ENCODE data around the gene ARHGAP5.

Gene ARHGAP5

DNA sequence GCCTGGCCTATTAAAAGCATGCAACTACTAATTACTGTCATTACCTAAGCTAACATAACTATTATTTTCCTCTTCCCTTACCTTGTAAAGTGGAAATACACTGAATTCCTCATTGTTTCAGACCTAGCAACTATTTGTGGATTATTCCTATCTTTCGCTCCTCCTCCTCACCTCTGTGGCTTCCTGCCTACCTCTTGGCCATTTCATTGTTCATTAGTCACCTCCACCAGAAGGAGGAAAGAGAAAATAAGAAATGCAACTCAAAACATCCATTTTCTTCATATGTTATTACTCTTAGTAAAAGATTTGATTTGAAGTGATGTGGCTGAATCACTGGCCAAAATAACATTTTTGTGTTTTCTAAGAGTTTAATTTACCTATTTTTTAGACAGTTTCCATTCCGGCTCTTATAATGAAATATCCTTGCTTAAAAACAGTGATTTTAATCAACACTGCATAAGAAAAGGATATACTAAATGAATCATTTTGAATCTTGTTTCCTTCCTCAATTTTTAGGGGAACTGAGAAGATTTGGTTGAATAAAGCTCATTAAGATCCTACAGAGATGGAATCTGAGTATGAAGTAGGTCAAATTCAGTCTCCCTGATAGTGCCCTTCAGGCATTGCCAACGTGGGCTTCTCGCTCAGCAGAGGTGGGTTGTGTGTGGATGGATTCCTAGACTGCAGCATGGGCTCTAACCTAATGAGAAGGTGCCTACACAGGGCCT lies 27.6 kb upstream of the ARHGAP5 start:
- peak overlapping the region in 2 of 10 experiments; percentile 4 to 10; a peak in 2 of 20 replicates for H3K4me3 ChIP-seq
- no peaks in the 10 kb centered on the region for H3K36me3 ChIP-seq
- H3K4me1 ChIP-seq = peaks cover 13 to 46% (median 31%) of the 10 kb centered on the region in 10 experiments; a peak in 19 of 20 replicates
- H3K9me3 ChIP-seq (replicated peaks in 1 of 11) = peaks cover 4 to 8% (median 4%) of the 10 kb centered on the region in 11 experiments; a peak in 17 of 22 replicates
- H4K20me1 ChIP-seq = no peaks in the 10 kb centered on the region
- H3K4me2 ChIP-seq = peak overlapping the region; percentile 6 to 92 (median 71)
- TF ChIP-seq Cebpa-rat (IDR thresholded peaks at IDR 0.05) = no peak
- peak overlapping the region in 3 of 11 experiments; percentile 18 to 28 (median 19); a peak in 2 of 22 replicates for H3K9ac ChIP-seq
- H3K27me3 ChIP-seq = no peaks in the 10 kb centered on the region
- H3K27ac ChIP-seq = peak overlapping the region in 8 of 11 experiments; percentile 38 to 65 (median 48); a peak in 13 of 22 replicates

DNA sequence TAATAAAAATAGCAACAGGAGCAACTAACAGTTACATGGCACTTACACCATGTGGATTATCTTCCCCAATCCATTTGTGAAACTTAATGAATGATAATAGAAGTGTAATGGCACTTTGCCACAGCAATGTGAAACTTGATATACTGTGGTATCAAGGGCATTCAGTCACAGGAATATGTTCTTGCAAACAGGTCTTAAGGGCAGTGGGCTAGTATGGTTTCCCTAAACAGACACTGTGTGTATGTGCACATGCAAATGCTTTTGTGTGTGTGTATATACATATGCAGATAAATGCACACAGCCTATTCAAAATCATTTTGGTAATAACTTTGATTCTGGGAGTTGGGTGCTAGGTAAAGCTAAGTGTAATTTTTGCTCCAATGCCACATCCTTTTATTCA lies 26.2 kb upstream of the ARHGAP5 start:
- no peak for TF ChIP-seq Cebpa-rat (IDR thresholded peaks at IDR 0.05)

DNA sequence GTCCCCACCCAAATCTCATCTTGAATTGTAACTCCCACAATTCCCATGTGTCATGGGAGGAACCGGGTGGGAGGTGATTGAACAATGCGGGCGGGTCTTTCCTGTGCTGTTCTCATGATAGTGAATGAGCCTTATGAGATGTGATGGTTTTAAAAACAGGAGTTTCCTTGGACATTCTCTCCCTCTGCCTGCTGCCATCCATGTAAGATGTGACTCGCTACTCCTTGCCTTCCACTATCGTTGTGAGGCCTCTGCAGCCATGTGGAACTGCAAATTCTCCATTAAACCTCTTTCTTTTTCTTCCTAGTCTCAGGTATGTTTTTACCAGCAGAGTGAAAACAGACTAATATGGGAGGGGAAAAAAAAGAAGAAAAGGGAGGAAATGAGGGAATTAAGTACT lies 22.6 kb upstream of the ARHGAP5 start:
- Histone ChIP-seq H3K36me3 (no peaks in the 10 kb centered on the region), H3K9ac (no peak overlapping the region), H3K9me3 (replicated peaks in 1 of 11) (peaks cover 6 to 16% (median 7%) of the 10 kb centered on the region in 11 experiments; a peak in 17 of 22 replicates), H3K27ac (no peak overlapping the region), H3K27me3 (no peaks in the 10 kb centered on the region), H4K20me1 (no peaks in the 10 kb centered on the region), H3K4me2 (no peak overlapping the region), H3K4me1 (peaks cover 6 to 18% (median 9%) of the 10 kb centered on the region in 10 experiments; a peak in 19 of 20 replicates), H3K4me3 (no peak overlapping the region)
- no peak for TF ChIP-seq Cebpa-rat (IDR thresholded peaks at IDR 0.05)

More for the DNA sequence above, 26.2 kb upstream of the ARHGAP5 start:
- Histone ChIP-seq H3K9me3 (replicated peaks in 1 of 11) (peaks cover 6 to 16% (median 7%) of the 10 kb centered on the region in 11 experiments; a peak in 17 of 22 replicates), H3K4me2 (peak overlapping the region in 3 of 11 experiments; percentile 89 to 92 (median 90); a peak in 4 of 22 replicates), H4K20me1 (no peaks in the 10 kb centered on the region), H3K27me3 (no peaks in the 10 kb centered on the region), H3K36me3 (no peaks in the 10 kb centered on the region), H3K27ac (no peak overlapping the region), H3K4me1 (peaks cover 13 to 43% (median 31%) of the 10 kb centered on the region in 10 experiments; a peak in 19 of 20 replicates), H3K9ac (no peak overlapping the region), H3K4me3 (no peak overlapping the region)

DNA sequence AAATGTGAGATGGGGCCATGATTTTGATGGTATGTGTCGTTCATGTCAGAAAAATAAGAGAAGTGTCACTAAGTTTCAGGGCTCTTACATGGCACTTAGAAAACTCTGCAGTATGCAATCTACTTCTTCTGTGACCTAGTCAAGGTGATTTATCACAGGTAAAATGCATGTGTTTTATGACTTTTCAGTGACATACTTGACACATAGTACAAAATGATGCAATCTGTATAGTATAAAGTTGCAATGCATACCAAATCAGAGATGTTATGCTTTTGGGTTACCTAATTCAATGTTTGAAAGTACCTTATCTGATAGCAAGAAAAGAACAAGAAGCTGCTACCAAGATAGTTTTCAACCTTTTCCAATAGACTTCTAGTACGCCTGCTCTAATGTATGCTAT lies 21.9 kb upstream of the ARHGAP5 start:
- Histone ChIP-seq H3K27ac (no peak overlapping the region), H3K9me3 (replicated peaks in 1 of 11) (peaks cover 6 to 16% (median 7%) of the 10 kb centered on the region in 11 experiments; a peak in 17 of 22 replicates), H3K4me3 (no peak overlapping the region), H3K9ac (no peak overlapping the region), H3K36me3 (no peaks in the 10 kb centered on the region), H4K20me1 (no peaks in the 10 kb centered on the region), H3K4me1 (peaks cover under 1 to 11% (median 3%) of the 10 kb centered on the region in 10 experiments; a peak in 18 of 20 replicates), H3K4me2 (no peak overlapping the region), H3K27me3 (no peaks in the 10 kb centered on the region)
- TF ChIP-seq Cebpa-rat (IDR thresholded peaks at IDR 0.05) = no peak

DNA sequence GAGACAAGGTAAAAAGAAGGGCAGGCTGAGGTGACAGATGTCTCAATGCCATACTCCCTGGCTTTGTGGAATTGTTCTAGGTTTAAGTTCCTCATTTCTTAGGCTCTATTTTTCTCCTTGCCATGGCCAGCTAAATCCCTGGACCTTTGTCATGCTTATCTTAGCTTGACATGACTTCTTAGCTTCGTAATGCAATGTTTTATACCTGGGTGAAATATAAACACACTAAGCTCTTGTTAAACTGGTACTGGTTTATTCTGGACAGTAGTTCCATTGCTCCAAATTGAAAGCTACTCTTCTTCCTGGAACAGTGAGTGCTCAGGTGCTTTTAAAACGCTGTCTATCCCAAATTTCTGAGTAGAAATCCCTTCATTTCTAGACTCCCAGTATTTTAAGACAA lies 17.4 kb upstream of the ARHGAP5 start:
- Histone ChIP-seq H3K9me3 (replicated peaks in 1 of 11) (peaks cover under 1 to 7% (median under 1%) of the 10 kb centered on the region in 11 experiments; a peak in 15 of 22 replicates), H3K4me2 (no peak overlapping the region), H3K27me3 (no peaks in the 10 kb centered on the region), H3K9ac (no peak overlapping the region), H4K20me1 (no peaks in the 10 kb centered on the region), H3K4me3 (no peak overlapping the region), H3K4me1 (no peaks in the 10 kb centered on the region), H3K36me3 (no peaks in the 10 kb centered on the region), H3K27ac (no peak overlapping the region)
- no peak for TF ChIP-seq Cebpa-rat (IDR thresholded peaks at IDR 0.05)

DNA sequence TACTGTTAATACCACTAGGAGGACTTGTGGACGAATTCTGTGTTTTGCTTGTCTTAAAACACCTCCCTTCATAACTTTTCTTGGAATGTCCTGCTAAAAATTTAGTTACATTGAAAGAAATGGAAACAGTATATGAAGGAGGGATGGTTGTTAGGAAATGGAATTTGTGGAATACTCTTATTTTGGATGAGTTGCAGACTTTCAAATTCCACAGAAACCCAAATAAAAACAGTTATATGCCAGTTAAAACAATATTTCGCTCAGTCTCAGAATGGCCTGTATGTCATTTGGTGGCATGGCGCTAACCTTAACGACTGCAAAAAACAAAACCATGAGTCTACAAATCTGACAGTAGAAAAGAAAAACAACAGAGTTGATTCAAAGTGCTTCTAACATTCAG lies 12.2 kb upstream of the ARHGAP5 start:
- Histone ChIP-seq H3K9me3 (replicated peaks in 1 of 11) (no peaks in the 10 kb centered on the region), H4K20me1 (no peaks in the 10 kb centered on the region), H3K27me3 (no peaks in the 10 kb centered on the region), H3K4me2 (no peak overlapping the region), H3K9ac (no peak overlapping the region), H3K27ac (no peak overlapping the region), H3K36me3 (no peaks in the 10 kb centered on the region), H3K4me3 (no peak overlapping the region), H3K4me1 (no peaks in the 10 kb centered on the region)
- no peak for TF ChIP-seq Cebpa-rat (IDR thresholded peaks at IDR 0.05)

DNA sequence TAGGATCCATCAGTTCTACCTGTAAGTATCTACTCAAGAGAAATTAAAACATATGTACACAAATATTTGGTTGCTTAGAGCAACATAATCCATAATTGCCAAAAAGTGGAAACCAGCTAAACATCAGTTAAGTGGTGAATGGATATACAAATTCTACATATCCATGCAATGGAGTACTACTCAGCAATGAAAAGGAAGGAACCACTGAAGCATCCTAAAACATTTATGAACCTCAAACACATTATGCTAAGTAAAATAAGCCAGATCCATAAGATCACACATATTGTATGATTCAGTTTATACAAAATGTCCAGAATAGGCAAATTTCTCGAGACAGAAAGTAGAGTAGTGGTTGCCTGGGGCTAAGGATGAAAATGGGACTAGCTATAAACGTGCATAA lies 8.4 kb upstream of the ARHGAP5 start:
- Histone ChIP-seq H3K4me3 (no peak overlapping the region), H3K27ac (no peak overlapping the region), H3K36me3 (no peaks in the 10 kb centered on the region), H3K9me3 (replicated peaks in 1 of 11) (no peaks in the 10 kb centered on the region), H3K27me3 (no peaks in the 10 kb centered on the region), H3K9ac (no peak overlapping the region), H3K4me1 (peaks cover 0 to 10% (median 0%) of the 10 kb centered on the region in 10 experiments; a peak in 3 of 20 replicates), H3K4me2 (no peak overlapping the region), H4K20me1 (no peaks in the 10 kb centered on the region)
- TF ChIP-seq Cebpa-rat (IDR thresholded peaks at IDR 0.05) = no peak

DNA sequence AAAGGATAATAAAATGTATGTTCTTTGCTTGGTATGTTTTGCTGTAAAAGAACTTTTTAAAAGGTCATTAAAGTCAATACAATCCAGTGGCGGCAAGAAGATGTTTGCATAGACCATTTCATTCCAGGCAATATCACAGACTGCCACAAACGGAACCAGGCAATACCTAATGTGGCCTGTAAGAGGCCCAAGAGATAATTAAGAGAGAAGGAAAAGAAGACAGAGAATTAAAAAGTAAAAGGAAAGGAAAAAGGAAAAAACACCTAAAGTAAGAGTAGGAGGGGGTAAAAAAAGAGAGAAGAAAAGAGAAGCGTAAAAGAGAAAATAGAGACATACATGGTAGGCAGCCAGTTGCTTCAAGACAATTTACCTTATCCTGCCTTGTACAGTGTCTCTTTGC lies 6.8 kb upstream of the ARHGAP5 start:
- Histone ChIP-seq H3K9me3 (replicated peaks in 1 of 11) (no peaks in the 10 kb centered on the region), H3K27ac (no peak overlapping the region), H3K4me3 (no peak overlapping the region), H3K4me1 (peaks cover 5 to 25% (median 6%) of the 10 kb centered on the region in 10 experiments), H4K20me1 (no peaks in the 10 kb centered on the region), H3K27me3 (no peaks in the 10 kb centered on the region), H3K36me3 (no peaks in the 10 kb centered on the region), H3K9ac (no peak overlapping the region), H3K4me2 (no peak overlapping the region)
- TF ChIP-seq Cebpa-rat (IDR thresholded peaks at IDR 0.05) = no peak

DNA sequence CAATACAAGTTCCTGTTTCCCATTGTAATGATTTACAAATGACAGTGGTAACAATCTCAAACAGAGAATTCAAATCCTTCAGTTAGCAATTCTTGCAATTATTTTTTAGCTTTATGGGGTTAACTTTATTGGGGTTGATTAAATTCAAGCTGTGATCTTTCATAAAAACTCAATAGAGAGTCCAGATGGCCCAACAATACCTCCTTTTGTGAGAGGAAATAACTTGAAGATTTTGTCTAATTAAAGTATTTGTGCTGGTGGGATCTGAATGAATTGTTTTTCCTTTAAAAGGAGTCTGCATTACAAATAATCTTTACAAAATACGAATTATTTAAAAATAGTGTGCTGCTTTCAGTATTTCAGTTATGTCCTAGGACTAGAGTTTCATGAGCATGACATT lies 4.4 kb upstream of the ARHGAP5 start:
- Histone ChIP-seq H4K20me1 (peaks cover 0 to 4% (median 0%) of the 10 kb centered on the region in 11 experiments; a peak in 1 of 22 replicates), H3K9ac (no peak overlapping the region), H3K9me3 (replicated peaks in 1 of 11) (no peaks in the 10 kb centered on the region), H3K27ac (no peak overlapping the region), H3K36me3 (no peaks in the 10 kb centered on the region), H3K27me3 (no peaks in the 10 kb centered on the region), H3K4me1 (peaks cover 10 to 25% (median 12%) of the 10 kb centered on the region in 10 experiments), H3K4me3 (no peak overlapping the region), H3K4me2 (no peak overlapping the region)
- TF ChIP-seq Cebpa-rat (IDR thresholded peaks at IDR 0.05) = no peak

Data from BLaER1 treated with 17β-estradiol and CSF1 and Interleukin-3, amounts not matched to agents 10 nM and 100 nM (cell line).